Lower lobe of right lung (tissue), 2 donors: ENCODE results near the gene CTXND1. TPM values are rescaled to one million over a fixed set of nuclear protein-coding genes. Genes with fewer than 3 reads are reported as not detected.

Experiments
- ATAC-seq, 2 donors: fragments of 200-7000 bp; cut with Tn5 transposase; one replicate each; pipeline ENCODE4 v1.9.1; 2020 to 2022; ENCODE audit warnings: mild to moderate bottlenecking in 2 of 2, moderate library complexity in 2 of 2
- DNase-seq: peaks from one replicate; pipeline ENCODE4 v3.0.0-alpha.2; 2020
- H3K27ac ChIP-seq: fragments of 200-600 bp; one replicate; pipeline ENCODE4 v1.8.0; 2022
- H3K27me3 ChIP-seq: fragments of 200-600 bp; one replicate; pipeline ENCODE4 v1.8.0; 2022; ENCODE audit warnings: low read depth
- H3K36me3 ChIP-seq: fragments of 200-600 bp; one replicate; pipeline ENCODE4 v1.8.0; 2022; ENCODE audit warnings: mild to moderate bottlenecking
- H3K4me1 ChIP-seq: fragments of 200-600 bp; one replicate; pipeline ENCODE4 v1.8.0; 2022
- H3K4me3 ChIP-seq: fragments of 200-600 bp; one replicate; pipeline ENCODE4 v1.8.0; 2022; ENCODE audit warnings: mild to moderate bottlenecking
- H3K9me3 ChIP-seq: fragments of 200-600 bp; one replicate; pipeline ENCODE4 v1.8.0; 2022
- CTCF ChIP-seq: fragments of 200-600 bp; IDR thresholded peaks from one replicate; pipeline ENCODE4 v1.8.0; 2022; ENCODE audit warnings: antibody characterized with exemption, mild to moderate bottlenecking
- intact Hi-C: fragments of 100-400 bp; cut with DNase I; formaldehyde crosslinking; loops from one replicate; pipeline ENCODE4 v1.11.0; 2022
- total RNA-seq: library from RNA; stranded (reverse); fragmentation: NEBNext Ultra II Directional; extraction: Animal tissue kit (Norgen Biotek cat#: 25700); gene quantifications from one replicate; pipeline ENCODE4 v1.2.1, GENCODE V29; 2021
- donor health status: DM: no; HTN: yes; CAD: no; lungs with severe emphysema.

CTXND1 gene
- total RNA-seq, 1 donor from 2014 or later = 1.8 TPM

GRCh38 chr15:80163897-80164296, 88.1 kb downstream of the CTXND1 start:
- no peaks in the 10 kb centered on the region for H3K27me3 ChIP-seq
- no peak for TF ChIP-seq CTCF
- peaks cover 22% of the 10 kb centered on the region for H3K4me1 ChIP-seq
- H3K4me3 ChIP-seq = no peak overlapping the region
- no peak overlapping the region for H3K27ac ChIP-seq
- H3K9me3 ChIP-seq = no peaks in the 10 kb centered on the region
- peaks cover 21% of the 10 kb centered on the region for H3K36me3 ChIP-seq
- DNase-seq (no peak), ATAC-seq (no peak)
- intact Hi-C loops = no loop called here

GRCh38 chr15:80163217-80163616, 88.8 kb downstream of the CTXND1 start:
- H3K36me3 ChIP-seq = peaks cover 15% of the 10 kb centered on the region
- no peaks in the 10 kb centered on the region for H3K27me3 ChIP-seq
- ATAC-seq (no peak), DNase-seq (no peak)
- H3K4me3 ChIP-seq = no peak overlapping the region
- TF ChIP-seq CTCF = no peak
- no peak overlapping the region for H3K27ac ChIP-seq
- intact Hi-C loops = no loop called here
- peaks cover 22% of the 10 kb centered on the region for H3K4me1 ChIP-seq
- no peaks in the 10 kb centered on the region for H3K9me3 ChIP-seq

- DNase-seq (no peak), ATAC-seq (no peak)
- intact Hi-C loops = no loop called here
- Histone ChIP-seq H3K27ac (no peak overlapping the region), H3K4me3 (no peak overlapping the region), H3K27me3 (no peaks in the 10 kb centered on the region), H3K9me3 (no peaks in the 10 kb centered on the region), H3K36me3 (peaks cover 12% of the 10 kb centered on the region), H3K4me1 (peaks cover 22% of the 10 kb centered on the region)
- no peak for TF ChIP-seq CTCF
These were observed 89.9 kb downstream of the CTXND1 start for GRCh38 chr15:80162059-80162554.

- Histone ChIP-seq H3K4me3 (no peak overlapping the region), H3K9me3 (no peaks in the 10 kb centered on the region), H3K36me3 (peaks cover 12% of the 10 kb centered on the region), H3K27me3 (no peaks in the 10 kb centered on the region), H3K4me1 (peaks cover 28% of the 10 kb centered on the region), H3K27ac (no peak overlapping the region)
- no peak for TF ChIP-seq CTCF
- intact Hi-C loops = no loop called here
- no peak for ATAC-seq
- DNase-seq = no peak
These were observed 90.5 kb downstream of the CTXND1 start for GRCh38 chr15:80161468-80162016.

- intact Hi-C loops = no loop called here
- H3K27ac ChIP-seq = peak overlapping the region; percentile 67
- peak; percentile 86 for DNase-seq
These were observed 91.3 kb downstream of the CTXND1 start for GRCh38 chr15:80160570-80161156.

More at GRCh38 chr15:80160570-80161156, 91.3 kb downstream of the CTXND1 start:
- Histone ChIP-seq H3K36me3 (peaks cover 12% of the 10 kb centered on the region), H3K9me3 (no peaks in the 10 kb centered on the region), H3K4me3 (no peak overlapping the region), H3K4me1 (peaks cover 35% of the 10 kb centered on the region), H3K27me3 (no peaks in the 10 kb centered on the region)
- peak; percentile 94 to 96 for ATAC-seq
- TF ChIP-seq CTCF = no peak
